GM12891 (cell line): ENCODE data around the gene SDR39U1.

Experiments
- POLR2AphosphoS5 ChIP-seq: IDR thresholded peaks from 2 replicates; pipeline ENCODE4 v1.6.1; 2011; ENCODE audit warnings: low read depth, low read length, control low read depth
- TAF1 ChIP-seq: IDR thresholded peaks from 2 replicates; pipeline ENCODE4 v1.6.1; 2011; ENCODE audit warnings: low read depth, low read length, control low read depth

DNA sequence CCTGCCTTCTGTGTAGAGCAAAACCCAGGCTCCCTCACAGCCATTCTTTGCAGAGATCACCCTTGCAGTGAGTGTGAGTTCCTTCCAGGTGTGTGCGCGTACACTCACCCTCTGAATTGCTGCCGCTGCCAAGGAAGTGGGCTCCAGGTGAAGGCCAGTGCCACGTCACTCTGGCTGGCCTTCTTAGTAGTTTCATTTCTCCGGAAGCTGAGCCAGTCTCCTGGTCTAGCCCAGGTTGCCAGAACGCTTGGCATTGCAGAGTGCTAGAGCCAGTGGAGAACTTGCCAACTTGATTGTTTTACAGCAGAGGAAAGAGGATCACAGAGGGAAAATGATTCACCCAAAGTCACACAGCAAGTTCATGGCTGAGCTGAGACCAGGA is 24.1 kb downstream of the SDR39U1 start:
- TF ChIP-seq POLR2AphosphoS5 (no peak), TAF1 (no peak)
